Measurements from ENCODE around the gene HCK.

GRCh38 chr20:32057656-32058184 is 5.7 kb downstream of the HCK start:
- no peak for TF ChIP-seq POLR2AphosphoS5 (IDR thresholded peaks at IDR 0.05; ENCODE audit: low read depth, low read length)
- TF ChIP-seq REST (IDR thresholded peaks at IDR 0.05; ENCODE audit: insufficient read depth in 1 of 2, low read depth in 2 of 2, low read length in 2 of 2): no peak

All from PFSK-1 (cell line).